Esophagus squamous epithelium (tissue), 4 donors: ENCODE data around the gene CYTH2.

Source experiments
- POLR2A ChIP-seq, 4 donors: fragments of 450-650 bp; IDR thresholded peaks; one replicate each; pipeline ENCODE4 v1.6.1; 2017; ENCODE audit warnings: antibody characterized with exemption in 4 of 4, mild to moderate bottlenecking in 4 of 4, moderate library complexity in 3 of 4
- TF ChIP-seq, protein P1 (sequence below), 6 experiments: fragments of 450-650 bp in 4 of 6; fragments of 200-600 bp in 2 of 6; sonication (generic) in 2 of 6; IDR thresholded peaks; one replicate each; pipeline ENCODE4 v1.5.1; 2016 to 2019; ENCODE audit warnings: antibody characterized with exemption in 6 of 6, mild to moderate bottlenecking in 4 of 6, moderate library complexity in 4 of 6

DNA sequence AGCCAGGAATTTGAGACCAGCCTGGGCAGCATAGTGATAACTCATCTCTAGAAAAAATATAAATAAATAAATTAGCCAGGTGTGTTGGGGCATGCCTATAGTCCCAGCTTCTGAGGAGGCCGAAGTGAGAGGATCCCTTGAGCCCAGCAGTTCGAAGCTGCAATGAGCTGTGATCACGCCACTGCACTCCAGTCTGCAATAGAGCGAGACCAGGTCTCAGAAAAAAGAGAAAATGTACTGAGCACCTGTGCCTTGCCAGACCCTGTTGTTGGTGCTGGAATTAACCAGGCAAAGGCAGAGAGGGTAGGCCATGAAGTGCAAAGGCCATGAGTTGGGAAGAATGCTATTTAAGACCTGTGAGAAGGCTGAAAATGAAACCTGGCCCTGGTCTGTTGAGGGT, 2.7 kb downstream of the CYTH2 start:
- TF ChIP-seq, protein P1, sequence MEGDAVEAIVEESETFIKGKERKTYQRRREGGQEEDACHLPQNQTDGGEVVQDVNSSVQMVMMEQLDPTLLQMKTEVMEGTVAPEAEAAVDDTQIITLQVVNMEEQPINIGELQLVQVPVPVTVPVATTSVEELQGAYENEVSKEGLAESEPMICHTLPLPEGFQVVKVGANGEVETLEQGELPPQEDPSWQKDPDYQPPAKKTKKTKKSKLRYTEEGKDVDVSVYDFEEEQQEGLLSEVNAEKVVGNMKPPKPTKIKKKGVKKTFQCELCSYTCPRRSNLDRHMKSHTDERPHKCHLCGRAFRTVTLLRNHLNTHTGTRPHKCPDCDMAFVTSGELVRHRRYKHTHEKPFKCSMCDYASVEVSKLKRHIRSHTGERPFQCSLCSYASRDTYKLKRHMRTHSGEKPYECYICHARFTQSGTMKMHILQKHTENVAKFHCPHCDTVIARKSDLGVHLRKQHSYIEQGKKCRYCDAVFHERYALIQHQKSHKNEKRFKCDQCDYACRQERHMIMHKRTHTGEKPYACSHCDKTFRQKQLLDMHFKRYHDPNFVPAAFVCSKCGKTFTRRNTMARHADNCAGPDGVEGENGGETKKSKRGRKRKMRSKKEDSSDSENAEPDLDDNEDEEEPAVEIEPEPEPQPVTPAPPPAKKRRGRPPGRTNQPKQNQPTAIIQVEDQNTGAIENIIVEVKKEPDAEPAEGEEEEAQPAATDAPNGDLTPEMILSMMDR (IDR thresholded peaks at IDR 0.05): no peak
- TF ChIP-seq POLR2A (IDR thresholded peaks at IDR 0.05): no peak
